HFFc6 (cell line): ENCODE measurements around the gene RAPGEF1. TPM values are rescaled to one million over a fixed set of nuclear protein-coding genes. Genes with fewer than 3 reads are reported as not detected.

Experiments
- DNase-seq: peaks from one replicate; pipeline ENCODE4 v3.0.0-alpha.2; 2018
- H3K27ac Mint-ChIP-seq: 2 replicates; pipeline ENCODE4 v1.8.0; 2020; ENCODE audit warnings: mild to moderate bottlenecking, mixed read lengths
- H3K27me3 Mint-ChIP-seq: 2 replicates; pipeline ENCODE4 v1.8.0; 2021; ENCODE audit warnings: mild to moderate bottlenecking, moderate library complexity, mixed read lengths; ENCODE audit not compliant: insufficient read depth
- H3K36me3 Mint-ChIP-seq: 2 replicates; pipeline ENCODE4 v1.8.0; 2021; ENCODE audit warnings: low read depth, mixed read lengths
- H3K4me1 Mint-ChIP-seq: 2 replicates; pipeline ENCODE4 v1.8.0; 2020; ENCODE audit warnings: low read depth, mixed read lengths
- H3K4me3 Mint-ChIP-seq: 2 replicates; pipeline ENCODE4 v1.8.0; 2020; ENCODE audit warnings: mild to moderate bottlenecking, moderate library complexity, mixed read lengths
- H3K9me3 Mint-ChIP-seq: 2 replicates; pipeline ENCODE4 v1.8.0; 2020; ENCODE audit warnings: mild to moderate bottlenecking, mixed read lengths
- CTCF ChIP-seq: fragments of 200-600 bp; sonication (generic); IDR thresholded peaks from 2 replicates; pipeline ENCODE4 v1.5.0; 2021; ENCODE audit warnings: antibody characterized with exemption, mild to moderate bottlenecking
- total RNA-seq, 6 experiments: library from RNA; stranded (reverse); fragmentation: NEBNext Ultra II Directional; extraction: Animal tissue kit (Norgen Biotek cat#: 25700); gene quantifications; 2 replicates in 1 of 6; 3 replicates in 5 of 6; pipeline ENCODE4 v1.2.3, GENCODE V29; 2021

RAPGEF1 gene
- total RNA-seq, 6 experiments from 2014 or later: 38.6 to 46.6 (median 42.3) TPM

- no peak for TF ChIP-seq CTCF
- H3K9me3 Mint-ChIP-seq: no peaks in the 10 kb centered on the region
- H3K4me3 Mint-ChIP-seq: no peak overlapping the region
- H3K4me1 Mint-ChIP-seq: peaks cover 32% of the 10 kb centered on the region
- peaks cover 6% of the 10 kb centered on the region; the same call in 1 of the 2 replicates for H3K36me3 Mint-ChIP-seq
- H3K27me3 Mint-ChIP-seq: peaks cover 3% of the 10 kb centered on the region
- DNase-seq: no peak
- H3K27ac Mint-ChIP-seq: no peak overlapping the region
Measured at GRCh38 chr9:131723632-131724031, 16.2 kb downstream of the RAPGEF1 start.

GRCh38 chr9:131722255-131722654 lies 17.6 kb downstream of the RAPGEF1 start:
- Mint-ChIP-seq H3K4me1 (peaks cover 18% of the 10 kb centered on the region), H3K27ac (no peak overlapping the region), H3K9me3 (no peaks in the 10 kb centered on the region), H3K36me3 (peaks cover 6% of the 10 kb centered on the region; the same call in 1 of the 2 replicates), H3K27me3 (peaks cover 3% of the 10 kb centered on the region), H3K4me3 (no peak overlapping the region)
- TF ChIP-seq CTCF: no peak
- no peak for DNase-seq

- H3K4me1 Mint-ChIP-seq: peaks cover 15% of the 10 kb centered on the region; the same call in 1 of the 2 replicates
- no peak for TF ChIP-seq CTCF
- peaks cover 6% of the 10 kb centered on the region; the same call in 1 of the 2 replicates for H3K36me3 Mint-ChIP-seq
- H3K27ac Mint-ChIP-seq: no peak overlapping the region
- H3K9me3 Mint-ChIP-seq: no peaks in the 10 kb centered on the region
- no peak overlapping the region for H3K4me3 Mint-ChIP-seq
- no peak for DNase-seq
- peaks cover 3% of the 10 kb centered on the region for H3K27me3 Mint-ChIP-seq
Measured at GRCh38 chr9:131721076-131721475, 18.8 kb downstream of the RAPGEF1 start.

GRCh38 chr9:131720330-131720729 lies 19.5 kb downstream of the RAPGEF1 start:
- Mint-ChIP-seq H3K4me3 (no peak overlapping the region), H3K4me1 (peaks cover 22% of the 10 kb centered on the region), H3K27me3 (peaks cover 3% of the 10 kb centered on the region), H3K9me3 (no peaks in the 10 kb centered on the region), H3K27ac (no peak overlapping the region), H3K36me3 (peaks cover 6% of the 10 kb centered on the region; the same call in 1 of the 2 replicates)
- TF ChIP-seq CTCF: no peak
- no peak for DNase-seq

GRCh38 chr9:131719262-131719908 lies 20.5 kb downstream of the RAPGEF1 start:
- H3K36me3 Mint-ChIP-seq: peaks cover 6% of the 10 kb centered on the region; the same call in 1 of the 2 replicates
- DNase-seq: no peak
- H3K9me3 Mint-ChIP-seq: no peaks in the 10 kb centered on the region
- no peak for TF ChIP-seq CTCF
- H3K27me3 Mint-ChIP-seq: peaks cover 5% of the 10 kb centered on the region
- no peak overlapping the region for H3K27ac Mint-ChIP-seq
- H3K4me1 Mint-ChIP-seq: peaks cover 32% of the 10 kb centered on the region
- no peak overlapping the region for H3K4me3 Mint-ChIP-seq
